GM19099 (cell line): ENCODE data around the gene SLC12A7.

Experiments used
- POLR2A ChIP-seq: IDR thresholded peaks from 3 replicates; pipeline ENCODE4 v1.6.1; 2011; ENCODE audit warnings: low read depth; ENCODE audit not compliant: insufficient read length; ENCODE audit errors: extremely low read depth

SLC12A7 gene

GRCh38 chr5:1017056-1017455 is 94.8 kb downstream of the SLC12A7 start:
- TF ChIP-seq POLR2A: no peak

GRCh38 chr5:1016476-1016875 is 95.4 kb downstream of the SLC12A7 start:
- no peak for TF ChIP-seq POLR2A

GRCh38 chr5:1016036-1016435 is 95.8 kb downstream of the SLC12A7 start:
- no peak for TF ChIP-seq POLR2A

GRCh38 chr5:1015507-1015906 is 96.4 kb downstream of the SLC12A7 start:
- TF ChIP-seq POLR2A: no peak

GRCh38 chr5:1014781-1015221 is 97.1 kb downstream of the SLC12A7 start:
- no peak for TF ChIP-seq POLR2A

- no peak for TF ChIP-seq POLR2A
Measured at GRCh38 chr5:1014346-1014745, 97.5 kb downstream of the SLC12A7 start.

- no peak for TF ChIP-seq POLR2A
Measured at GRCh38 chr5:1013948-1014301, 97.9 kb downstream of the SLC12A7 start.

- TF ChIP-seq POLR2A: no peak
Measured at GRCh38 chr5:1013238-1013947, 98.5 kb downstream of the SLC12A7 start.

- no peak for TF ChIP-seq POLR2A
Measured at GRCh38 chr5:1012900-1013237, 99.0 kb downstream of the SLC12A7 start.

GRCh38 chr5:1012313-1012841 is 99.5 kb downstream of the SLC12A7 start:
- no peak for TF ChIP-seq POLR2A

- no peak for TF ChIP-seq POLR2A
Measured at GRCh38 chr5:1011741-1012312, 100.0 kb downstream of the SLC12A7 start.

- no peak for TF ChIP-seq POLR2A
Measured at GRCh38 chr5:1011226-1011631, 100.6 kb downstream of the SLC12A7 start.

- TF ChIP-seq POLR2A: no peak
Measured at GRCh38 chr5:1010641-1011046, 101.2 kb downstream of the SLC12A7 start.

- TF ChIP-seq POLR2A: no peak
Measured at GRCh38 chr5:1010181-1010510, 101.7 kb downstream of the SLC12A7 start.

- no peak for TF ChIP-seq POLR2A
Measured at GRCh38 chr5:1009359-1010180, 102.3 kb downstream of the SLC12A7 start.
